ENCODE data around the gene CHST8.

GRCh38 chr19:33802001-33802400, 180.2 kb downstream of the CHST8 start:
- no peak for TF ChIP-seq GATA2 (IDR thresholded peaks at IDR 0.05; ENCODE audit: low read depth, low read length)
- TF ChIP-seq GATA3 (IDR thresholded peaks at IDR 0.05; ENCODE audit: low read depth, low read length): no peak
